Forelimb muscle (tissue), 1 donor: ENCODE measurements around the gene VWA3B. TPM values are rescaled to one million over a fixed set of nuclear protein-coding genes. Genes with fewer than 3 reads are reported as not detected.

Experiments
- DNase-seq: peaks from one replicate; pipeline ENCODE4 v3.0.0-alpha.2; 2013; ENCODE audit warnings: low read depth
- polyA plus RNA-seq: library from polyadenylated mRNA; unstranded; fragments of 120-200 nt; gene quantifications from one replicate; pipeline ENCODE4 v1.2.1, GENCODE V29; 2013; ENCODE audit not compliant: insufficient read length

Gene VWA3B
- polyA plus RNA-seq, 1 donor = 1.6 TPM

DNA sequence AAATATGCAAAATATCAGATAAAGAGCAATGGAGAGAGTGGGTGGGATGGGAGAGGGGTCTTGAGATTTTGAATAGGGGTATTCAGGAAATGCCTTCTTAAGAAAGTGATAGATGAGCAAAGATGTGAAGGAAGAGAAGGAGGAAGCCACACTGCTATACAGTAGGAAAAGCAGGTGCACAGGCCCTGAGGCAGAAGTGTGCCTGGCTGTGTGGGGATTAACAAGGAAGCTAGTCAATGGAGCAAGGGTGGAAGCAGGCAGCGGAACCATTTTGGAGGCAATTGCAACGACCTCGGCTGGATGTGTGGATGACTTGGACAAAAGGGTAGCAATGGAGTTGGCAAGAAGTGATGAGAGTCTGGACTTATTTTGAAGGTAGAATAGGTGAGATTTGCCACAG lies 248.3 kb downstream of the VWA3B start:
- DNase-seq = no peak

DNA sequence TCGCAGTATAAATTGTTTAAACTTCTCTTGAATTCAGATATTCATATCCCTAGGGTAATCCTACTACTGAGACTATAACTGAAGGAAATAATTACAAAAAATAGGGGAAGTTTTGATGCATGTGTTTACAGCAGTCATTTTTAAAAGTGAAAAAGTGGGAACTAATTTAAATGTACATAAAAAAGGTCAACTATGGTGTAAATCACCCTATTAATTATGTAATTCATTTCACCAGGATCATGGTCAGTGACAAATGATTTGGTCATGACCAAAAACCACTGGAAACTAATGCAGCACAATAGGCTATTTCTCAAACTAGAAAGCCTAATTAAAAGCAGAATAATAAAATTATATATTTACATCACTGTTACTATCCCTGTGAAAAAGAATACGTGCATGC lies 254.3 kb downstream of the VWA3B start:
- no peak for DNase-seq

DNA sequence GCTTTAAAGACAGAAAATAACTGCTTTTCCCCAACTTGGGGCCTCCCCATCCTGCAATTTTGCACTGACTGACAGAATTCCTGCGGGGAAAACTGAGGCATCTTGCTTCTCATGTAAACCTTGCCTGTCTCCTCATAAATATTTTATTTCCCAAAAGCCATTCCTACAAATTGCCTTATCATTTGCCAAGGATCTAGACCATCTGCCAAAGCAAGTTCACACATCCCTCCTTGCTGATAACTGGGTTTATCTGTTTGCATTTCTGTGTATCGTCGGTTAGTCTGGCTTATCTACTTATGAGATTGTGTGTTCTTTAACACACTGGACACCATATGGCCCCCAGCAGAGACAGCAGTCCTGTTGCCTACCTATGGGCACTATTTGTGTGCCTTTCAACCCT lies 256.3 kb downstream of the VWA3B start:
- no peak for DNase-seq

DNA sequence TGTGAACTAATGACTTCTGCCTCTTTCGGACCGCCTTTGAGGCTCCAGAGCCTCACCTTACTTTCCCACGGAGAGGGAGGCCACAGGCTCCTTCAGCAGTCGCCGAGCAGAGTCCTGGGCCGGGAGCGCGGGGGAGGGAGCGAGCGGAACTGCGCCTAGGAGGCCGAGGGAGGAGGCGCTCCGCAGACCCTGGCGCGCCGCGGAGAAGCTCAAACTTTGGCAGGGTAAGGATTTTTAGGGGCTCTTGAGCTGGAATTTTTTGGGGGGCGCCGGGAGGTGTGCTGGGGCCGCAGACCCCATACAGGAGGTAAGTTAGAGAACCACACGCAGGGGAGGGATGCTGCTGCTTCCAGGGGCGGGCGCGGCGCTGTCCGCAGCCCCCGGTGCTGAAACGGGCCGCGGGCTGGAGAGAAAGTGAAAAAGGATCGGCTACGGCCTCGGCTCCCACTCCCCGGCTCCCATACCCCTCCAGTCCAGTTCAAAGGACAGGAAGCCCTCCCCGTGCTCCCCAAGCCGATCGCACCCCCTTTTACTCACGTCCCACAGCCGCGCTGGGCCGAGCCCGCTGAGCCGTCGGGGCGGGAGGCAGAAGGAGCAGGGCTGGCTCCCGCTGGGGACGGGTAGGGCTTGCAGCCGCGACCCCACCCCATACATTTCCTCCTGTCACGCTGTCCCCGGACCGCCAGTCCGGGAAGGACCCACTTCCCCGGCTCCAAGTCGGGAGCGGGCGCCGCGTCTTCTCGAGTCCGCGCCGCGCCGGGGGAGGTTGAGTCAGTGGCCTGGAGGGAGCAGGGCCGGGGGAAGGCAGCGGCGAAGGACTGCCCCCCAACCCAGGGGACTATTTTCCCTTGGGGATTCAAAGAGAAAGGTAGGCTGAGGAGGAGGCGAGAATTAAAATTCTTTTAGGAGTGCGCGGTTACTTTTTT lies 259.6 kb downstream of the VWA3B start, which contains the start of gene CNGA3:
Gene CNGA3 (plus strand): TSS at position 146 of the 926 bp plus-strand sequence. CDS start 23,520 bp downstream, outside the sequence.
- DNase-seq = no peak

DNA sequence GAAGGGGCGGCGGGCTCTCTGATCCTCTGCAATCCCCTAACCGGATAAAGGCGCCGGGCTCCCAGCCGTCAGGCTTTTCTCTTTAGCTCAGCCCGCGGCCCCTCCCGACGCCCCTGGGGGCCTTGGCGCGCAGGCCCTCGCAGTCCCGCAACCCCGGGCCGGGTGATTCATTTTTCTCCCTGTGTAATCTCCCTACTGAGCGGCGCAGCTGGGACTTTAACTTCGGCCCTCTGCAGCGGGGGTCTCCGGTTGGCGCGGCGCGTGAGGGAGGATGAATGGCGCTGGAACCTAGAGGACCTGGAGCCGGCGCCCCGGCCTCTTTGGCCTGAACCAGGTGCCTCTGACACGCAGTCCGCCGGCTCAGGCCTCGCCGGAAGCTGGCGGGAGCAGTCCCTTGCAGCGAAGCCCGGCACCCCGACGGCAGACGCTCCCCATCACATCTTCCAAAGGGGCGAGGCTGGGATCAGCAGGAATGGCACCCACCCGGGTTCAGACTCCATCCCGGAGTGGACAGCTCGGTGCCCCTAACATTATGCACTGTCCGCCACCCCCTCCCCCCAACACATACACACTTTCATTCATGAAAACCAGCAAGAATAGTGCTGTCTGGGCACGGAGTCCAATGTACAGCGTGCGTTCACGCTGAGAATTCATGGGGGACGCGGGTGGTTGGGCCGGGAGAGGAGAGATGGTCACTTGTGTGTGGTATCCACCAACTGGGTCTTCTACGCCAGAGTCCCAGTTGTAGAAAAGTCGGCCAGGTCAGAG lies 260.5 kb downstream of the VWA3B start:
- no peak for DNase-seq

DNA sequence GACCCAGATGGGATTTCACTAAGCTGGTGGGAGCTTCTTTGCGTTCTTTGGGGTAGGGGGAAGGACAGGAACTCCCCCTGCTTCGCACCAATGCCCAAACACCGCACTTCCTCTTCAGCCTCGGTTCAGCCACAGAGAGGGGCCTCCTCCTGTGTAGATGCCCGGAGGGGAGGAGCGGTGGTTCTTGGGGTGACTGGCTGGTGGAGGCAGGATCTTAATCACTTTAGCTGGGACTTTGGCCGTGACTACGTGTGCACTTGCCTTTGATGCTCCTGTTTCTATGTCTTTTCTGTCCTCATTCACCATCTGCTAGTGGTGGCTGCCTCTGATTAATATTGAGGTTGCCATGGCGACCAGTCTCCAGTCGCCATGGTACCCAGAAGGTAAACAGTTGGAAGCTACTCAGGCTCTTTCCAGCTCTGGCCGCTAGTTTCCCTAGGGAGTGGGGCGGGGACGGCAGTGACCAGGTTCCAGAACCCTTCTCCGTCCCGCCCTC lies 261.1 kb downstream of the VWA3B start:
- no peak for DNase-seq

DNA sequence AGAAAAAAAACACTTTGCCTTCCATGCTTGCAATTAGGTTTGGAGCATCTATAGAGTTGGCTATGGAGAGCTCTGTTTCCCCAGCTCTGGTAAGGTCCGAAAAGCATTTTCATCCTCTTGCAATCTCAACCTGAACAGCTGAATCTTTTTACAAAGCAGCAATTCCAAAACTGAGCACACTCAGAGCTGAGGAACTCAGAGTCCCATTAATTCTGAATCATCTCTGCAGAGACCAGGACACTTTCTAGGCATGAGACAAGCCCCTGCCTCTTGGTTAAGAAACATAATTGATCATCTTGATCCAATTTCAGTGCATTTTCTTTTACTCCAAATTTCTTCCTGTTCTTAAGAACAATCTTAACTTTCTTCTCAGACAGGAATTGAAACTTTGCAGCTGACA lies 263.4 kb downstream of the VWA3B start:
- no peak for DNase-seq

DNA sequence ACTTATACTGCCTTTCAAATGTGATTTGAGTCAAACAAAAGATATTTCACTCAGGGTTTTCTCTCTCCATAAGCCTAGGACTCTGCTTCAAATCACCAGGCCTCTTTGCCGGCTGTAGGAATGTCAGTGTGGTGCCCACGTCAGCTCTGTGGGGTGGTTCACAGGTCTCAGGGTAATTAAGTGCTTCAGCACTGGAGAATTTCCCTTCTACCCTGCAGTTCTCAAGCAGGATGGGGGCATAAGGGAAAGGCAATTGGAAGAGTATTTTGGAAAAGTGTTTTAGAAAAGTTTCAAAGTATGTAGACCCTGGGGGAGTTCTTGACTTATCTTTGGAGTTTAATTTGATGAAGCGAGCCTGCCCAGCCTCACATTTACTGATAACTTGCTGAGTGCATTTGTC lies 268.9 kb downstream of the VWA3B start:
- DNase-seq = no peak

DNA sequence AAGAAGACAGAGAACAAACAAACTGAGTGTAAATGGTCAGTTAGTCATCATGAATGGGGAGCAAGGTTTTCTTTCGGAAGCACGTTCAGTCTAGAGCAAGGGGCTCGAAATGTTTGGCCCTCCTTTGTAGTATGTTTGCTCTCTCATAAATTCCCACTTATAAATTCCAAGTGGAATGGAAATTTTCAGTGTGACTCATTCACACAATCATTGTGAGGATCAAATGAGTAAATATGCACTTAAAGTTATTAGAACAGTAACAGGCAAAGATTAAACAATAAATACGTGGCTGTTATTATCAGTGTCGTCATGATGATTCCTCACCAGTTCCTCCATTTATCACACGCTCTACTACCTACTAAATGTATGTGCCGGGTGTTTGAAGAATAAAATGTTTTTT lies 269.8 kb downstream of the VWA3B start:
- DNase-seq = no peak

DNA sequence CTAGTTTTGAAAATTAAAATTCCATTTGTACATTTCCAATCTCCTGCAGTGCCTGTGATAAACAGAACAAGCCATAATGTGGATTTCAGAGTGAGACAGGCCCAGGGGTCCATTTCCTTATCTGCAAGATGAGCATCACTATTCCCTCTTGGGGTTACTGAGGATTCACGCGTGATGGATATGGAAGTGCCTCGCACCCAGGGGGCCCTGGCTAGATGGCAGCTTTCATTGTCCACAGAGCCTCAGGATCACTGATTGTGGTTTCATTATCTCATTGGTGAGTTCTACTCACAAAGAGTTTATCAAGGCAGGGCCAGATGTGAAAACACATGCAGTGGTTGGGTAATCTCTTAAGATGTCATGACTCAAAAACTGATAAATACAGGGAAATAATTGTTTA lies 270.9 kb downstream of the VWA3B start:
- no peak for DNase-seq

DNA sequence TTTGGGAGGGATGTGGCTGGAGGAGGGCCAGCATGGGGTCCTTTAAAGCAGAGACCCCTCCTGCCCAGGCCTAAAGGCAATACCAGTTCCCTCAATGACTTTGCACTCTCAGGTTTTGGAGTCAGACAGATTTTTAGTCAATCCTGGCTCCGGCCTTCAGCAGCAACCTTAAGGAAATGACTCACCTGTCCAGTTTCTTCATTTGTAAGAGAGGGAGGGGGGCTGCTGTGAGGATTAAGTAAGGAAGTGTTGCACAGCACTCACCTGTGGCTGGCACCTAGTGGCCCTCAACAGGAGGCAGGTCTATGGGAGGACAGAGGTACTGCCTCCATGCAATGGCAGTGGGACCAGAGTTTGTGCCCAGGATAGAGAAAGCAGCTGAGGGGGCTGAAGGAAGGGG lies 273.0 kb downstream of the VWA3B start:
- no peak for DNase-seq

Other genes starting within 250 kb of the VWA3B start
- 46.4 TPM for gene TMEM131, start 91.2 kb upstream of the VWA3B start, polyA plus RNA-seq